Measurements from ENCODE around the gene FOXF2.

Gene FOXF2

DNA sequence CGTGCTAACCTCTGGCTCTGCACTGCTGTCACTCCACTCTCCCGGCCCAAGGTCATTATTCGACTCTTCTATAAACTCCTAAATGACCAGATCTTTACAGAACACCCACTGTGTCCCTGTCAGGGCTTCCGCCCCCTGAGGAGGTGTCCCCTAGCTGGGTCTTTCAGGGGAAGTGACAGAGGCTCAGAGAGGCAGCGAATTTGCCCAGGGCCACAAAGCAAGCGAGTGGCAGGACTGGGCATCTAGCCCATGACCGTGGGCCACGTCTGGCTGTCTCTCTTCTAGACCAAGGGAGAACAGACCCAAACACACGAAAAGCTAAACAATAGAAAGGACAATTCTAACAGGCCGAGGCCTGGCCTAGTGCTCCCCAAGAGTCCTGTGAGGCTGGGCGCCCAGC is 27.4 kb downstream of the FOXF2 start:
- POLR2A ChIA-PET, result no interaction called here
- CTCF ChIA-PET, result no interaction called here
- TF ChIP-seq, protein P1, sequence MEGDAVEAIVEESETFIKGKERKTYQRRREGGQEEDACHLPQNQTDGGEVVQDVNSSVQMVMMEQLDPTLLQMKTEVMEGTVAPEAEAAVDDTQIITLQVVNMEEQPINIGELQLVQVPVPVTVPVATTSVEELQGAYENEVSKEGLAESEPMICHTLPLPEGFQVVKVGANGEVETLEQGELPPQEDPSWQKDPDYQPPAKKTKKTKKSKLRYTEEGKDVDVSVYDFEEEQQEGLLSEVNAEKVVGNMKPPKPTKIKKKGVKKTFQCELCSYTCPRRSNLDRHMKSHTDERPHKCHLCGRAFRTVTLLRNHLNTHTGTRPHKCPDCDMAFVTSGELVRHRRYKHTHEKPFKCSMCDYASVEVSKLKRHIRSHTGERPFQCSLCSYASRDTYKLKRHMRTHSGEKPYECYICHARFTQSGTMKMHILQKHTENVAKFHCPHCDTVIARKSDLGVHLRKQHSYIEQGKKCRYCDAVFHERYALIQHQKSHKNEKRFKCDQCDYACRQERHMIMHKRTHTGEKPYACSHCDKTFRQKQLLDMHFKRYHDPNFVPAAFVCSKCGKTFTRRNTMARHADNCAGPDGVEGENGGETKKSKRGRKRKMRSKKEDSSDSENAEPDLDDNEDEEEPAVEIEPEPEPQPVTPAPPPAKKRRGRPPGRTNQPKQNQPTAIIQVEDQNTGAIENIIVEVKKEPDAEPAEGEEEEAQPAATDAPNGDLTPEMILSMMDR (IDR thresholded peaks at IDR 0.05; ENCODE audit: control extremely low read depth, extremely low read depth, low read depth, missing control alignments), result no peak
- DNase-seq (ENCODE audit: extremely low spot score), result no peak

DNA sequence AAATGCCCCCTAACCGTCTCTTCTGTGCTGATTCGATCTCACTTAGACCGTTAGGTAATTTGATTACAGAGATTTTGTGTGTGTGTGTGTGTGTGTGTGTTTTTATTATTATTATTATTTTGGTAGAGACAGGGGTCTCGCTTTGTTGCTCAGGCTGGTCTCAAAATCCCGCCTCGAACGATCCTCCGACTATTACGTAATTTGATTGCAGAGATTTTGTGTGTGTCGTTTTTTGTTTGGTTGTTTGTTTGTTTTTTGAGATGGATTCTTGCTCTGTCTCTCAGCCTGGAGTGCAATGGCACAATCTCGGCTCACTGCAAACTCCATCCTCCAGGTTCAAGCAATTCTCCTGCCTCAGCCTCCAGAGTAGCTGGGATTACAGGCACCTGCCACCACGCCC is 28.3 kb downstream of the FOXF2 start:
- POLR2A ChIA-PET, result no interaction called here
- CTCF ChIA-PET, result no interaction called here
- DNase-seq (ENCODE audit: extremely low spot score), result no peak
- TF ChIP-seq, protein P1 (IDR thresholded peaks at IDR 0.05; ENCODE audit: control extremely low read depth, extremely low read depth, low read depth, missing control alignments), result no peak

DNA sequence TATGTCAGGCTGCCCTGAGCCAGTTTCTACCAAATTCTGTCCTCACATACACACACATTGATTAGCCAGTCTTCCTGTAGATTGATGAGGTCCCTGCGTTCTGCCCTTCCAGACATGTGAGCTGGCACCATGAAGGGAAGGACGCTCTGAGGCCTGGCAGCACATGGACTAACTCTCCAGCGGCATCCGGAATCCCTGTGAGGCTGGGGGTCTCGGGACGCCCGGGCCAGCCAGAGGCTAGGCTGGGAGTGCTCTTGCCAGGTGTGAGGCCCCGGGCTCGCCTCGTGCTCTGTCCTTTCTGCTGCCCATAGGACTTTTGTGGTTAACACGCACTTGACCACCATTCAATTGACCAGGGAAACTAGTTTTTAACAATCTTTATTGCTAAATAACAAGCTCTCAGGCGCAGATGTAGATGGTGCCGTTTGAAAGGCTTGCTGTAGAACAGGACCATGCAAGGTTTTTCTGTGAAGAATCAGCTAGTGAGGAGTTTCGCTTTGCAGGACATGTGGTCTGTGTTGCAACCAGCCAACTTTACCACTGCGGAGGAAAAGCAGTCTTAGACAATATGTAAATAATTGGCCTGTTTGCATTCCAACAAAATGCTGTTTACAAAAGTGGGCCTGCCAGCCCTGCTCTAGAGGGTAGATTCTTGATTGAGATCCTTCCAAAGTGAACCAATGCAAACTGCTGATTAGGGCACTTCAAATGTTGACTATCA is 29.3 kb downstream of the FOXF2 start:
- POLR2A ChIA-PET, result no interaction called here
- no peak for DNase-seq (ENCODE audit: extremely low spot score)
- TF ChIP-seq, protein P1 (IDR thresholded peaks at IDR 0.05; ENCODE audit: control extremely low read depth, extremely low read depth, low read depth, missing control alignments), result no peak
- CTCF ChIA-PET, result no interaction called here

DNA sequence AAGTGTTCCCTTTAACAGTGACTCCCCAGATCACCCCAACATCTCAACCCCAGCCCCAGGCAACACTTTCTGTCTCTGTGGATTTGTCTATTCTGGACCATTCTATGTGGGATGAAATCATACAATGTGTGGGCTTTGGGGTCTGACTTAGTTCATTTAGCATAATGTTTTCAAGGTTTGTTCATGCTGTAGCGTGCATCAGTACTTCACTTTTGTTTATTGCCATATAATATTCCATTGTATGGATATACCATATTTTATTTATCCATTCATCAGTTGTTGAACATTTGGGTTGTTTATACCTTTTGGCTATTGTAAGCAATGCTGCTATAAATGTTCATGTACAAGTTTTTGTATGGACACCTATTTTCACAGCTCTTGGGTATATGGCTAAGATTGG is 31.0 kb downstream of the FOXF2 start:
- no peak for DNase-seq (ENCODE audit: extremely low spot score)
- POLR2A ChIA-PET, result no interaction called here
- TF ChIP-seq, protein P1 (IDR thresholded peaks at IDR 0.05; ENCODE audit: control extremely low read depth, extremely low read depth, low read depth, missing control alignments), result no peak
- CTCF ChIA-PET, result no interaction called here

DNA sequence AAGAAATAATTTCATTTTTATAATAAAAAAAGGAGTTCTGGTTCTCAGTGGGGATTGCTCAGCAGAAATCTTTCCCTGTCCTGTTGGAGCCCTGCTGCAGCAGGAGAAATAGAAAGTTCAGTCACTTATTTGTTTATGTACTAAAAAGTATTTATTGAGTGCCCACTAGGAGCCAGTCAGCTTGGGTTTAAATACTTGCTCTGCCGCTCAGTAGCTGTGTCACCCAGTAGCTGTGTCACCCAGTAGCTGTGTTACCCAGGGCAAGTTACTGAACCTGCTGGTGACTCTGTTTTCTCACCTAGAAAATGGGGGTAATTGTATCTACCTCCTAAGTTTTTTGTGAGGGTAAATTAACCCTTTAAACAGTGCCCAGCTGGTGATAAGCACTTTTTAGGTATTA is 32.9 kb downstream of the FOXF2 start:
- ChIA-PET CTCF (interaction anchor here (1.0 to 3.9 kb wide), 6 partner anchors 10 to 701 kb away, joined by 3 to 23 read pairs (median 6); no protein-coding TSS in a partner anchor), POLR2A (no interaction called here)
- TF ChIP-seq, protein P1 (IDR thresholded peaks at IDR 0.05; ENCODE audit: control extremely low read depth, extremely low read depth, low read depth, missing control alignments), result no peak
- DNase-seq (ENCODE audit: extremely low spot score), result no peak

DNA sequence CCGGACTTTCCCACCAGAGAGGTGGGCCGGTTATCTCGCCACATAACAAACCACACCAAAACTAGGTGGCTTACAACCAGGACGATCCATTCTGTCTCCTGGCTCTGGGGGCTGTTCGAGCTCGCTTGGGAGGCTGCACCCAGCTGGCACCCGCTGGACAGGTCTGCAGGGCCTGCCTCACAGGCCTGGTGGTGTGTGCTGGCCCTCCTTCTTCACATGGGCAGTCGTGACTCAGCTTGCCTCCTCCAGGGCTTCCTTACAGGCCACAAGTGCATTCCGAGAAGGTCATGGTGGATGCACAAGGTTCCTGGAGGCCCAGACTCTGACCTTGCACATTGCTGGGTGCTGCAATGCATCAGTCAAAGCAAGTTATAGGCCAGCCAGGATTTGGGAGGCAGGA is 34.2 kb downstream of the FOXF2 start:
- POLR2A ChIA-PET, result no interaction called here

More for the DNA sequence above, 34.2 kb downstream of the FOXF2 start:
- no peak for DNase-seq (ENCODE audit: extremely low spot score)
- CTCF ChIA-PET, result interaction anchor here (1.0 to 3.9 kb wide), 7 partner anchors 11 to 906 kb away, joined by 3 to 23 read pairs (median 8); no protein-coding TSS in a partner anchor
- TF ChIP-seq, protein P1 (IDR thresholded peaks at IDR 0.05; ENCODE audit: control extremely low read depth, extremely low read depth, low read depth, missing control alignments), result no peak

Measured in GM10248 (cell line).